Breast epithelium (tissue), 4 donors: ENCODE data around the gene ANP32A. TPM values are rescaled to one million over a fixed set of nuclear protein-coding genes. Genes with fewer than 3 reads are reported as not detected.
A peak's percentile ranks its signal among the peaks of the same experiment; 100 is the strongest.

Experiments used
- DNase-seq, 2 donors: peaks; one replicate each; pipeline ENCODE4 v3.0.0-alpha.2; 2019; ENCODE audit warnings: low spot score in 2 of 2
- H3K27ac ChIP-seq, 2 donors: fragments of 200-600 bp; sonication (generic) in 1 of 2; one replicate each; pipeline ENCODE4 v1.5.1; 2016 to 2019; ENCODE audit warnings: mild to moderate bottlenecking in 1 of 2
- H3K27me3 ChIP-seq, 2 donors: fragments of 200-600 bp; sonication (generic) in 1 of 2; one replicate each; pipeline versions ENCODE4 v1.5.1 to v1.6.0; 2017 to 2019; ENCODE audit warnings: control low read depth in 1 of 2, mild to moderate bottlenecking in 1 of 2
- H3K36me3 ChIP-seq: fragments of 200-600 bp; one replicate; pipeline ENCODE4 v1.5.1; 2019
- H3K4me1 ChIP-seq, 2 donors: fragments of 200-600 bp; sonication (generic); one replicate each; pipeline ENCODE4 v1.5.1; 2016 to 2019; ENCODE audit warnings: control low read depth in 1 of 2
- H3K4me3 ChIP-seq, 3 donors: fragments of 200-600 bp; sonication (generic); 1 replicate in 2 of 3; 2 replicates in 1 of 3; pipeline ENCODE4 v1.5.1; 2016 to 2019; ENCODE audit warnings: mild to moderate bottlenecking in 3 of 3, moderate library complexity in 2 of 3
- H3K9me3 ChIP-seq, 2 donors: fragments of 200-600 bp; sonication (generic) in 1 of 2; one replicate each; pipeline ENCODE4 v1.5.1; 2016 to 2019; ENCODE audit warnings: control low read depth in 1 of 2
- CTCF ChIP-seq, 3 donors: fragments of 450-650 bp; IDR thresholded peaks; one replicate each; pipeline ENCODE4 v1.5.1; 2016 to 2017; ENCODE audit warnings: antibody characterized with exemption in 3 of 3, mild to moderate bottlenecking in 3 of 3, moderate library complexity in 3 of 3
- POLR2A ChIP-seq: fragments of 450-650 bp; IDR thresholded peaks from one replicate; pipeline ENCODE4 v1.6.1; 2016; ENCODE audit warnings: antibody characterized with exemption, mild to moderate bottlenecking, moderate library complexity
- POLR2AphosphoS5 ChIP-seq, 3 donors: sonication (generic); formaldehyde crosslinking; IDR thresholded peaks; one replicate each; pipeline ENCODE4 v1.6.1; 2017; ENCODE audit warnings: antibody characterized with exemption in 3 of 3
- intact Hi-C: fragments of 100-400 bp; cut with DNase I; formaldehyde crosslinking; loops from one replicate; pipeline ENCODE4 v1.15.1; 2023; ENCODE audit warnings: low total_unique reads
- total RNA-seq, 3 donors: library from RNA; depleted of rRNA; stranded (reverse); fragments of >200 nt; gene quantifications; one replicate each; pipeline ENCODE4 v1.1.0, GENCODE V29; 2016

The ANP32A gene
- total RNA-seq, 3 donors from 2014 or later, result 57.0 to 63.4 (median 62.8) TPM

DNA sequence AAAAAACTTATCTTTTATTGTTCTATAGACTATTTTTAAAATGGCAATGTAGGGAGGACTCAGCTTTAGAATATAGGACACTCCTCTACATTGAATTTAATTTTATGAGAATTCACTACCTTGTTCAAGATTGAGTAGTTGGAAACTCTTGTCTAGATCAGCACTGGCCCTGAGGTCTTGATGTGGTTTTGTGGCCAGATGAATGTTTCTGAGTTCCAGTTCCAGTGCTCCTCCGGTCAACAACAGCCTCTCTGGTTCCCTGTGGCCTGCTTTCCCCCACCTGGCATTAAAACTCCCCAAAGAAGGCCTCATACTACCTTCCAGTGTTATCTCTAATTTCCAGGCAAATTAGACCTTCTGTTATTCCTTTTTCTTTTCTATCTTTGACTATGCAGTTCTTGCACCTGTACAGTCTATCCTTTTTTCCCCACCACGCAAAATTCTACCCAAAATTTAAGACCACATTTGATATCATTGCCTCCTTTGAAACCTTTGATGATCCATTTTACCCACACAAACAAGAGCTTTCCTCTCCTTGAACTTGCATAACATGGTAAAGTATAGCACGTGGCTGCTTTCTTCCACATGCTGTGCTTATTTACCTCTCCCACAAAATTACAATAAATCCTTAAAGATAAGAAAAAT, 9.6 kb upstream of the ANP32A start:
- H3K9me3 ChIP-seq, result peaks cover 0 to under 1% of the 10 kb centered on the region in 2 donors
- intact Hi-C loops, result no loop called here
- H3K36me3 ChIP-seq, result no peaks in the 10 kb centered on the region
- no peak for DNase-seq
- H3K27me3 ChIP-seq, result no peaks in the 10 kb centered on the region
- H3K27ac ChIP-seq, result no peak overlapping the region
- no peaks in the 10 kb centered on the region for H3K4me1 ChIP-seq
- TF ChIP-seq POLR2A, result no peak
- TF ChIP-seq CTCF (IDR thresholded peaks at IDR 0.05), result no peak
- TF ChIP-seq POLR2AphosphoS5 (IDR thresholded peaks at IDR 0.05), result no peak
- no peak overlapping the region for H3K4me3 ChIP-seq

DNA sequence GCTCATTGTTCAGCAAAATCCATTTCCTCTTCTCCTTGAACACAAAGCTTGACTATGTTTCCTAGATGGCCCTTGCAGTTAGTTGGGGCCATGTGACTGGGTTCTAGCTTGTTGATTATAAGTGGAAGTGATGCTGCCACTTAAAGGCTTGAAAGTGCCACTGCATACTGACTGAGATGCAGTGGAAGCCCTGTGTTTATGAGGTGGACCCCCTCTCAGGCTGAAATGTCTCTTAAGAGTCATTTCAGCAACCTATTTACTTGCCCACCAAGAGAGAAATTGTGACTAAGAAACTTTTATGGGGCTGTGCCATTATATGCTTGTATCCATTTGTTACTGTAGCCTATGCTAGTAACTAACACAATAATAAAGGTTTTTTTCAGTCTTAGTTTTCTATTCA, 8.4 kb upstream of the ANP32A start:
- TF ChIP-seq POLR2A, result no peak
- no peak for TF ChIP-seq POLR2AphosphoS5 (IDR thresholded peaks at IDR 0.05)
- TF ChIP-seq CTCF (IDR thresholded peaks at IDR 0.05), result no peak
- H3K27me3 ChIP-seq, result no peaks in the 10 kb centered on the region
- intact Hi-C loops, result no loop called here
- H3K36me3 ChIP-seq, result no peaks in the 10 kb centered on the region
- H3K27ac ChIP-seq, result no peak overlapping the region
- no peak for DNase-seq
- H3K4me1 ChIP-seq, result no peaks in the 10 kb centered on the region
- H3K9me3 ChIP-seq, result no peaks in the 10 kb centered on the region
- no peak overlapping the region for H3K4me3 ChIP-seq

- H3K9me3 ChIP-seq, result no peaks in the 10 kb centered on the region
- H3K36me3 ChIP-seq, result no peaks in the 10 kb centered on the region
- no peaks in the 10 kb centered on the region for H3K27me3 ChIP-seq
- no peak for DNase-seq
- H3K4me1 ChIP-seq, result peaks cover 0 to 8% of the 10 kb centered on the region in 2 donors
- no peak for TF ChIP-seq CTCF (IDR thresholded peaks at IDR 0.05)
- TF ChIP-seq POLR2AphosphoS5 (IDR thresholded peaks at IDR 0.05), result no peak
- no peak for TF ChIP-seq POLR2A
- no peak overlapping the region for H3K4me3 ChIP-seq
- no peak overlapping the region for H3K27ac ChIP-seq
- intact Hi-C loops, result no loop called here
Observed at GRCh38 chr15:68823561-68823960, 2.9 kb upstream of the ANP32A start.

- intact Hi-C loops, result no loop called here
- H3K27ac ChIP-seq, result no peak overlapping the region
- no peak overlapping the region for H3K4me3 ChIP-seq
- TF ChIP-seq POLR2A (no peak), CTCF (IDR thresholded peaks at IDR 0.05) (no peak), POLR2AphosphoS5 (IDR thresholded peaks at IDR 0.05) (no peak)
- H3K27me3 ChIP-seq, result no peaks in the 10 kb centered on the region
- no peaks in the 10 kb centered on the region for H3K36me3 ChIP-seq
- no peaks in the 10 kb centered on the region for H3K9me3 ChIP-seq
- peaks cover 0 to 8% of the 10 kb centered on the region in 2 donors for H3K4me1 ChIP-seq
- no peak for DNase-seq
Observed at GRCh38 chr15:68822818-68823217, 2.1 kb upstream of the ANP32A start.

DNA sequence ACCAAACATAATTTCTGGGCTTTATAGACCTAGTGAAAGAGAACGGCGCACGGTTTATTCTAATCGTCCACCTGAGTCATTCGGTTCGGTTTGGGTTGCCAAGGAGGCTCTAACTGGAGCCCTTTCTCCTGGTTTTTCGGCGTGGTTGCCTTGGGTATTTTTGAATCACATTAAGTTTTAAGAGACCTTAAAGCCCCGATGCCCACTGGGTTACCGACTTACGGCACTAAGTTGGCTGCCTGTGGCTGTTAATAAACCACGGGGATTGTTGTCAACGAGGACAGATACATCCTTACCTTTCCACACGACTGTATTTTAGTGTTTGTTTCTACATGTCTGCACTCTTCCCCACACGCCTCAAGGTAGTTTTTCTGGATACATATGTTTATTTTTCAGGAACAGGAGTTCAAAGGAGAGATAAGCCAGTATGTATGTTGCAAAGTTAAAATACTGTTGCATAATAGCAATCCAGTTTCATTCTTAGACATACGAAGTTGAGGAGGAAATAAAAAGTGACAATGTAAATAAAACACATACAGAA, 1.2 kb upstream of the ANP32A start:
- TF ChIP-seq CTCF (IDR thresholded peaks at IDR 0.05) (no peak), POLR2AphosphoS5 (IDR thresholded peaks at IDR 0.05) (no peak), POLR2A (no peak)
- Histone ChIP-seq H3K36me3 (no peaks in the 10 kb centered on the region), H3K27ac (peak overlapping the region; percentile 99 to 100), H3K9me3 (no peaks in the 10 kb centered on the region), H3K4me1 (peaks cover 0 to 8% of the 10 kb centered on the region in 2 donors), H3K27me3 (no peaks in the 10 kb centered on the region), H3K4me3 (peak overlapping the region; percentile 91 to 98 (median 97))
- DNase-seq, result no peak
- intact Hi-C loops, result no loop called here
